GM23338 (cell line): ENCODE results near the gene APOBEC3F. TPM values are rescaled to one million over a fixed set of nuclear protein-coding genes. Genes with fewer than 3 reads are reported as not detected.
A peak's percentile ranks its signal among the peaks of the same experiment; 100 is the strongest.
"Not testable (repeated sequence)": the region's sequence is repeated elsewhere in the genome, so short reads cannot be mapped to it uniquely, and the experiment has no call there.

Experiments used
- ATAC-seq: fragments of 200-7000 bp; cut with Tn5 transposase; 3 replicates; pipeline ENCODE4 v1.9.1; 2020
- DNase-seq: peaks from one replicate; pipeline ENCODE4 v3.0.0-alpha.2; 2015; ENCODE audit warnings: low spot score
- H2AFZ ChIP-seq: fragments of 200-600 bp; sonication (generic); 2 replicates; pipeline ENCODE4 v1.8.0; 2016; ENCODE audit warnings: antibody characterized with exemption, mild to moderate bottlenecking, moderate library complexity
- H3F3A ChIP-seq: fragments of 200-600 bp; sonication (generic); replicated peaks from 2 replicates; pipeline ENCODE4 v1.8.0; 2017; ENCODE audit warnings: antibody characterized with exemption, mixed run types, low read depth
- H3K27ac ChIP-seq: fragments of 200-600 bp; sonication (generic); 2 replicates; pipeline ENCODE4 v1.6.1; 2016; ENCODE audit warnings: low read depth
- H3K27me3 ChIP-seq: fragments of 200-600 bp; sonication (generic); 2 replicates; pipeline ENCODE4 v1.8.0; 2016; ENCODE audit warnings: mild to moderate bottlenecking, mixed run types, moderate library complexity; ENCODE audit not compliant: insufficient read depth
- H3K36me3 ChIP-seq: fragments of 200-600 bp; sonication (generic); 2 replicates; pipeline ENCODE4 v1.8.0; 2016; ENCODE audit warnings: mild to moderate bottlenecking; ENCODE audit not compliant: insufficient read depth
- H3K4me1 ChIP-seq: fragments of 200-600 bp; sonication (generic); 2 replicates; pipeline ENCODE4 v1.8.0; 2016; ENCODE audit warnings: mild to moderate bottlenecking, moderate library complexity; ENCODE audit not compliant: insufficient read depth
- H3K4me2 ChIP-seq: fragments of 200-600 bp; sonication (generic); 2 replicates; pipeline ENCODE4 v1.7.1; 2017; ENCODE audit warnings: mixed run types
- H3K4me3 ChIP-seq: fragments of 200-600 bp; sonication (generic); 2 replicates; pipeline ENCODE4 v1.6.1; 2016; ENCODE audit warnings: mixed run types
- H3K79me2 ChIP-seq: fragments of 200-600 bp; sonication (generic); replicated peaks from 2 replicates; pipeline ENCODE4 v1.8.0; 2017; ENCODE audit warnings: mild to moderate bottlenecking; ENCODE audit not compliant: insufficient read depth
- H3K9me2 ChIP-seq: fragments of 200-600 bp; sonication (generic); 2 replicates; pipeline ENCODE4 v1.8.0; 2017; ENCODE audit not compliant: insufficient read depth
- H4K20me1 ChIP-seq: fragments of 200-600 bp; sonication (generic); replicated peaks from 2 replicates; pipeline ENCODE4 v1.8.0; 2017; ENCODE audit warnings: mild to moderate bottlenecking; ENCODE audit not compliant: insufficient read depth
- H3K27ac Mint-ChIP-seq: 2 replicates; pipeline ENCODE4 v1.8.0; 2020; ENCODE audit warnings: inconsistent platforms, mild to moderate bottlenecking, moderate library complexity, mixed read lengths
- H3K27me3 Mint-ChIP-seq: 3 replicates; pipeline ENCODE4 v1.8.0; 2022; ENCODE audit warnings: low read depth, mild to moderate bottlenecking, moderate library complexity, mixed read lengths, inconsistent platforms; ENCODE audit not compliant: insufficient read depth, poor library complexity
- H3K36me3 Mint-ChIP-seq: 3 replicates; pipeline ENCODE4 v1.8.0; 2021; ENCODE audit warnings: low read depth, mild to moderate bottlenecking, inconsistent platforms, moderate library complexity, mixed read lengths
- H3K4me1 Mint-ChIP-seq: 3 replicates; pipeline ENCODE4 v1.8.0; 2020; ENCODE audit warnings: mild to moderate bottlenecking, inconsistent platforms, mixed read lengths
- H3K4me3 Mint-ChIP-seq: 3 replicates; pipeline ENCODE4 v1.8.0; 2021; ENCODE audit warnings: moderate library complexity, mild to moderate bottlenecking, inconsistent platforms, mixed read lengths
- H3K9me3 Mint-ChIP-seq: 3 replicates; pipeline ENCODE4 v1.8.0; 2020; ENCODE audit warnings: moderate library complexity, mild to moderate bottlenecking, inconsistent platforms, mixed read lengths
- EZH2 ChIP-seq: fragments of 200-600 bp; sonication (generic); IDR thresholded peaks from one replicate; pipeline ENCODE4 v1.8.0; 2017; ENCODE audit warnings: antibody characterized with exemption, mild to moderate bottlenecking, low read depth; ENCODE audit not compliant: unreplicated experiment
- NANOG ChIP-seq: IDR thresholded peaks from 2 replicates; pipeline ENCODE4 v1.6.1; 2016; ENCODE audit warnings: antibody characterized with exemption, borderline replicate concordance
- STAT1 ChIP-seq: IDR thresholded peaks from one replicate; pipeline ENCODE4 v1.6.1; 2016; ENCODE audit warnings: antibody characterized with exemption; ENCODE audit not compliant: unreplicated experiment
- polyA plus RNA-seq: library from polyadenylated mRNA; unstranded; fragments of >200 nt; fragmentation: Nextera tagmentation; extraction: Ambion mirVana; gene quantifications from 2 replicates; pipeline ENCODE4 v1.2.1, GENCODE V29; 2016
- total RNA-seq: library from RNA; depleted of rRNA; stranded (reverse); fragments of >200 nt; shearing (Covaris generic); gene quantifications from 2 replicates; pipeline ENCODE4 v1.2.3, GENCODE V29; 2014

APOBEC3F gene
- total and polyA plus RNA-seq, 2 experiments from 2014 or later, result 3.4 TPM

DNA sequence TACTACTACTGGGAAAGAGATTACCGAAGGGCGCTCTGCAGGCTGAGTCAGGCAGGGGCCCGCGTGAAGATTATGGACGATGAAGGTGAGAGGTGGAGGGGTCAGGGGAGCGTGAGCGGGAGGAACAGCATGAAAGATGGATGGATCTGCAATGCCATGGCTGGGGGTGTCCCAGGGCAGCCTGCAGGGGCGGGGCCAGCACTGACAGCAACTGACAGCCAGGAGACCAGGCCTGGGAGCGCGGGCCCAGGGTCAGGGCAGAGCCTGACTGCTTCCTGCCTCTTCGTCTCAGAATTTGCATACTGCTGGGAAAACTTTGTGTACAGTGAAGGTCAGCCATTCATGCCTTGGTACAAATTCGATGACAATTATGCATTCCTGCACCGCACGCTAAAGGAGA lies 4.5 kb downstream of the APOBEC3F start:
- not testable (repeated sequence) for DNase-seq, H3K27ac ChIP-seq, H2AFZ ChIP-seq, H4K20me1 ChIP-seq, H3K4me3 Mint-ChIP-seq, H3K27ac Mint-ChIP-seq, H3K36me3 ChIP-seq, H3K9me3 Mint-ChIP-seq, H3K27me3 ChIP-seq, H3K4me2 ChIP-seq, ATAC-seq, H3K4me3 ChIP-seq, H3K79me2 ChIP-seq, H3K9me2 ChIP-seq
- Mint-ChIP-seq H3K36me3 (peaks cover 10% of the 10 kb centered on the region; the same call in 2 of the 3 replicates), H3K4me1 (peaks cover 55% of the 10 kb centered on the region), H3K27me3 (peaks cover 16% of the 10 kb centered on the region)
- peaks cover 43% of the 10 kb centered on the region for H3K4me1 ChIP-seq
- peaks cover 14% of the 10 kb centered on the region; the same call in 1 of the 2 replicates for H3F3A ChIP-seq

DNA sequence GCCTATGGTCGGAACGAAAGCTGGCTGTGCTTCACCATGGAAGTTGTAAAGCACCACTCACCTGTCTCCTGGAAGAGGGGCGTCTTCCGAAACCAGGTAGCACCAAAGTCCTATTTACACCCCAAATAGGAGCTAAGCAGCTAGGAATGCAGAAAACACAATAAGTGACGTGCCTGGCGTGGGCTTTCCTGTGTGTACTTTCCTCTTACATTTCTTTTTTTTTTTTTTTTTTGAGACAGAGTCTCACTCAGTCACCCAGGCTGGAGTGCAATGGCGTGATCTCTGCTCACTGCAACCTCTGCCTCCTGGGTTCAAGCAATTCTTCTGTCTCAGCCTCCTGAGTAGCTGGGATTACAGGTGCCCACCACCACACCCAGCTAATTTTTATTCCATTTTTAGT lies 8.8 kb downstream of the APOBEC3F start:
- peaks cover 51% of the 10 kb centered on the region for H3K4me1 ChIP-seq
- H3K4me3 ChIP-seq, H3F3A ChIP-seq, H3K4me2 ChIP-seq, H3K9me2 ChIP-seq, H3K27me3 ChIP-seq, H4K20me1 ChIP-seq, H3K36me3 Mint-ChIP-seq, ATAC-seq, H3K4me3 Mint-ChIP-seq, H3K27ac ChIP-seq, H3K9me3 Mint-ChIP-seq, H2AFZ ChIP-seq, H3K36me3 ChIP-seq, H3K79me2 ChIP-seq, DNase-seq, H3K27ac Mint-ChIP-seq: not testable (repeated sequence)
- Mint-ChIP-seq H3K27me3 (peaks cover 14% of the 10 kb centered on the region), H3K4me1 (peaks cover 59% of the 10 kb centered on the region)

DNA sequence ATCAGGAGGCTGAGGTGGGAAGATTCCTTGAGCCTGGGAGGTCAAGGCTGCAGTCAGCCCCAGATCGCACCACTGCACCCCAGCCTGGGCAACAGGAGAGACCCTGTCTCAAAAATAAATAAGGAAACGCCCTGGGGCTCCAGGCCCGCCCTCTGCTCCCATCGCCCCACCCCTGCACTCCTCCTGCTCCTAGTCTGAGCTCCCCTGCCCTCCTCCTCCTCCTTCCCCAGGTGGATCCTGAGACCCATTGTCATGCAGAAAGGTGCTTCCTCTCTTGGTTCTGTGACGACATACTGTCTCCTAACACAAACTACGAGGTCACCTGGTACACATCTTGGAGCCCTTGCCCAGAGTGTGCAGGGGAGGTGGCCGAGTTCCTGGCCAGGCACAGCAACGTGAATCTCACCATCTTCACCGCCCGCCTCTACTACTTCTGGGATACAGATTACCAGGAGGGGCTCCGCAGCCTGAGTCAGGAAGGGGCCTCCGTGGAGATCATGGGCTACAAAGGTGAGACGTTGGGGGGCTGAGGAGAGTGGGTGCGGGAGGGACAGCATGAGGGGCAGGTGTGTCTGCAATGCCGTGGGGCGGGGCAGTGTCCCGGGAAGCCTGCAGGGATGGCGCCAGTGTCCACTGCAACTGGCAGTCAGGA lies 11.3 kb downstream of the APOBEC3F start:
- ATAC-seq, result peak; percentile 79
- not testable (repeated sequence) for H3K9me3 Mint-ChIP-seq, H3K27me3 Mint-ChIP-seq, H3K36me3 Mint-ChIP-seq, H3K4me3 ChIP-seq, H4K20me1 ChIP-seq, H3F3A ChIP-seq, H3K36me3 ChIP-seq, H3K9me2 ChIP-seq, H3K79me2 ChIP-seq, H3K4me3 Mint-ChIP-seq, H2AFZ ChIP-seq, H3K27me3 ChIP-seq
- Mint-ChIP-seq H3K27ac (peak overlapping the region; percentile 86; the same call in 1 of the 2 replicates), H3K4me1 (peaks cover 37% of the 10 kb centered on the region)
- Histone ChIP-seq H3K4me1 (peaks cover 37% of the 10 kb centered on the region), H3K27ac (0 out of 2 replicates have a peak overlapping the region, but pooled peaks have one; percentile 68), H3K4me2 (peak overlapping the region; percentile 52)
- peak; percentile 45 for DNase-seq

GRCh38 chr22:39055658-39056057 lies 15.0 kb downstream of the APOBEC3F start:
- DNase-seq, result no peak
- H3K4me3 ChIP-seq, result no peak overlapping the region
- peaks cover 4% of the 10 kb centered on the region; the same call in 1 of the 2 replicates for H3K9me2 ChIP-seq
- no peak for ATAC-seq
- no peak overlapping the region for H3K4me3 Mint-ChIP-seq
- peaks cover 21% of the 10 kb centered on the region for H3K4me1 Mint-ChIP-seq
- H3K4me2 ChIP-seq, result no peak overlapping the region
- H3F3A ChIP-seq, result no peaks in the 10 kb centered on the region
- H3K27me3 Mint-ChIP-seq, result peaks cover 6% of the 10 kb centered on the region
- peaks cover 18% of the 10 kb centered on the region for H3K4me1 ChIP-seq
- H2AFZ ChIP-seq, result no peak overlapping the region
- H3K9me3 Mint-ChIP-seq, result peaks cover 7% of the 10 kb centered on the region; the same call in 2 of the 3 replicates
- H3K27ac Mint-ChIP-seq, result no peak overlapping the region
- no peak overlapping the region for H3K27ac ChIP-seq
- H3K36me3 ChIP-seq, result no peaks in the 10 kb centered on the region
- H4K20me1 ChIP-seq, result no peaks in the 10 kb centered on the region
- no peaks in the 10 kb centered on the region for H3K27me3 ChIP-seq
- peaks cover 3% of the 10 kb centered on the region for H3K36me3 Mint-ChIP-seq
- no peaks in the 10 kb centered on the region for H3K79me2 ChIP-seq
- TF ChIP-seq NANOG (no peak), STAT1 (no peak), EZH2 (no peak)

DNA sequence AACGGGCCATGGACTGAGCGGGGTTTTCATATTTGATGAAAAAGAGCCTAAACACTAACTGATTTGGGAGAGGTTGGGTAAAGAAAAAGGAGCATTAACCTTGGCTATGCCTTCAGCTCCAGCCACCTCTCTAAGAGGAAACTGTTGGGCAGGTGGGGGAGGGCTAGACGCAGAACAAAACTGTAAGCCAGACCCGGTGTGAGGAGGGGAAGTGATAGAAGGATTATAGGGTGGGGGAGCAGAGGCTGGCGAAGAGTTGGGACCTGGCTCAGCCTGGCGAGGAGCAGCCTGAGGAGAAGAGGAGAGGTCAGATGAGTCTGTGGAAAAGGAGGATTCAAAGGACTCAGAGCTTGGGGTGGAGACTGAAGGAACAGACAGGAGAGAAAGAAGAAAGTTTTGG lies 20.6 kb downstream of the APOBEC3F start:
- H3K4me1 ChIP-seq, H3K4me3 Mint-ChIP-seq, H3K27ac Mint-ChIP-seq, H3F3A ChIP-seq, H3K9me2 ChIP-seq, H2AFZ ChIP-seq, H3K4me3 ChIP-seq, H3K36me3 ChIP-seq, ATAC-seq, H4K20me1 ChIP-seq, H3K27ac ChIP-seq, H3K4me1 Mint-ChIP-seq, DNase-seq, H3K4me2 ChIP-seq, H3K36me3 Mint-ChIP-seq, H3K27me3 ChIP-seq, H3K27me3 Mint-ChIP-seq, H3K79me2 ChIP-seq, H3K9me3 Mint-ChIP-seq: not testable (repeated sequence)

- not testable (repeated sequence) for H3K9me2 ChIP-seq, H2AFZ ChIP-seq, H3K4me3 Mint-ChIP-seq, H3K4me3 ChIP-seq, H3K27ac ChIP-seq, H3K36me3 Mint-ChIP-seq, H3K4me2 ChIP-seq, H3K4me1 ChIP-seq, DNase-seq, H3K9me3 Mint-ChIP-seq, H3K27me3 ChIP-seq, H3K79me2 ChIP-seq, H3K27me3 Mint-ChIP-seq, H3K36me3 ChIP-seq, H3F3A ChIP-seq, H3K4me1 Mint-ChIP-seq, H4K20me1 ChIP-seq, ATAC-seq, H3K27ac Mint-ChIP-seq
These were observed 21.3 kb downstream of the APOBEC3F start for GRCh38 chr22:39061951-39062350.
